ENCODE results near the gene NUMBL.
"Not testable (repeated sequence)": the region's sequence is repeated elsewhere in the genome, so short reads cannot be mapped to it uniquely, and the experiment has no call there.

The NUMBL gene

GRCh38 chr19:40690050-40690692 lies at the start of gene NUMBL:
TSS of gene NUMBL (minus strand) at chr19:40690651. CDS start at chr19:40690483, 168 bp downstream.
- DNase-seq, result no peak
- H3K27ac Mint-ChIP-seq, result peak within 1 kb of the TSS; percentile 97
- H3K27me3 Mint-ChIP-seq, result no peaks in the 10 kb centered on the region
- H3K4me1 Mint-ChIP-seq (ENCODE audit: low read depth), result peaks cover 11% of the 10 kb centered on the region
- H3K4me3 Mint-ChIP-seq, result peak within 1 kb of the TSS; percentile 86
- peaks cover 30% of the 10 kb centered on the region for H3K36me3 Mint-ChIP-seq (ENCODE audit: low read depth)
- H3K9me3 Mint-ChIP-seq, result no peaks in the 10 kb centered on the region

- Mint-ChIP-seq H3K27ac (no peak overlapping the region), H3K4me3 (no peak overlapping the region), H3K27me3 (no peaks in the 10 kb centered on the region), H3K4me1 (ENCODE audit: low read depth) (no peaks in the 10 kb centered on the region), H3K9me3 (no peaks in the 10 kb centered on the region), H3K36me3 (ENCODE audit: low read depth) (peaks cover 50% of the 10 kb centered on the region)
- no peak for DNase-seq
Measured at GRCh38 chr19:40739030-40739839, 48.8 kb upstream of the NUMBL start.

- Mint-ChIP-seq H3K9me3 (no peaks in the 10 kb centered on the region), H3K27me3 (no peaks in the 10 kb centered on the region), H3K4me1 (ENCODE audit: low read depth) (no peaks in the 10 kb centered on the region), H3K27ac (no peak overlapping the region), H3K4me3 (no peak overlapping the region), H3K36me3 (ENCODE audit: low read depth) (peaks cover 69% of the 10 kb centered on the region)
- no peak for DNase-seq
Measured at GRCh38 chr19:40737102-40737644, 46.7 kb upstream of the NUMBL start.

GRCh38 chr19:40736661-40737060 lies 46.2 kb upstream of the NUMBL start:
- Mint-ChIP-seq H3K36me3 (ENCODE audit: low read depth) (peaks cover 72% of the 10 kb centered on the region), H3K27ac (no peak overlapping the region), H3K4me1 (ENCODE audit: low read depth) (no peaks in the 10 kb centered on the region), H3K9me3 (no peaks in the 10 kb centered on the region), H3K27me3 (no peaks in the 10 kb centered on the region), H3K4me3 (no peak overlapping the region)
- no peak for DNase-seq

GRCh38 chr19:40735013-40735771 lies 44.7 kb upstream of the NUMBL start:
- DNase-seq, result no peak
- H3K4me1 Mint-ChIP-seq (ENCODE audit: low read depth), result no peaks in the 10 kb centered on the region
- no peak overlapping the region for H3K27ac Mint-ChIP-seq
- H3K36me3 Mint-ChIP-seq (ENCODE audit: low read depth), result peaks cover 84% of the 10 kb centered on the region
- no peaks in the 10 kb centered on the region for H3K27me3 Mint-ChIP-seq
- H3K9me3 Mint-ChIP-seq, result no peaks in the 10 kb centered on the region
- no peak overlapping the region for H3K4me3 Mint-ChIP-seq

- Mint-ChIP-seq H3K36me3 (ENCODE audit: low read depth) (peaks cover 83% of the 10 kb centered on the region), H3K27ac (no peak overlapping the region), H3K27me3 (no peaks in the 10 kb centered on the region), H3K4me3 (no peak overlapping the region), H3K9me3 (no peaks in the 10 kb centered on the region), H3K4me1 (ENCODE audit: low read depth) (no peaks in the 10 kb centered on the region)
- DNase-seq, result no peak
Measured at GRCh38 chr19:40733149-40733548, 42.7 kb upstream of the NUMBL start.

GRCh38 chr19:40732304-40732703 lies 41.9 kb upstream of the NUMBL start:
- DNase-seq; H3K27ac Mint-ChIP-seq; H3K27me3 Mint-ChIP-seq; H3K4me1 Mint-ChIP-seq (ENCODE audit: low read depth); H3K4me3 Mint-ChIP-seq; H3K9me3 Mint-ChIP-seq: not testable (repeated sequence)
- peaks cover 85% of the 10 kb centered on the region for H3K36me3 Mint-ChIP-seq (ENCODE audit: low read depth)

- H3K4me1 Mint-ChIP-seq (ENCODE audit: low read depth); DNase-seq; H3K4me3 Mint-ChIP-seq; H3K27me3 Mint-ChIP-seq; H3K27ac Mint-ChIP-seq; H3K9me3 Mint-ChIP-seq: not testable (repeated sequence)
- H3K36me3 Mint-ChIP-seq (ENCODE audit: low read depth), result peaks cover 83% of the 10 kb centered on the region
Measured at GRCh38 chr19:40730065-40730464, 39.6 kb upstream of the NUMBL start.

- Mint-ChIP-seq H3K27me3 (no peaks in the 10 kb centered on the region), H3K36me3 (ENCODE audit: low read depth) (peaks cover 76% of the 10 kb centered on the region), H3K27ac (no peak overlapping the region), H3K4me1 (ENCODE audit: low read depth) (peaks cover 33% of the 10 kb centered on the region), H3K9me3 (no peaks in the 10 kb centered on the region), H3K4me3 (no peak overlapping the region)
- no peak for DNase-seq
Measured at GRCh38 chr19:40726279-40726678, 35.8 kb upstream of the NUMBL start.

- peak overlapping the region; percentile 79 for H3K27ac Mint-ChIP-seq
Measured at GRCh38 chr19:40724855-40725254, 34.4 kb upstream of the NUMBL start.

GRCh38 chr19:40724315-40724714 lies 33.9 kb upstream of the NUMBL start:
- H3K4me1 Mint-ChIP-seq (ENCODE audit: low read depth), result peaks cover 52% of the 10 kb centered on the region
- DNase-seq, result no peak
- H3K27ac Mint-ChIP-seq, result peak overlapping the region; percentile 79
- peaks cover 69% of the 10 kb centered on the region for H3K36me3 Mint-ChIP-seq (ENCODE audit: low read depth)
- H3K4me3 Mint-ChIP-seq, result no peak overlapping the region
- no peaks in the 10 kb centered on the region for H3K9me3 Mint-ChIP-seq
- no peaks in the 10 kb centered on the region for H3K27me3 Mint-ChIP-seq

More at GRCh38 chr19:40724855-40725254, 34.4 kb upstream of the NUMBL start:
- Mint-ChIP-seq H3K27me3 (no peaks in the 10 kb centered on the region), H3K36me3 (ENCODE audit: low read depth) (peaks cover 71% of the 10 kb centered on the region), H3K9me3 (no peaks in the 10 kb centered on the region), H3K4me3 (no peak overlapping the region), H3K4me1 (ENCODE audit: low read depth) (peaks cover 47% of the 10 kb centered on the region)
- no peak for DNase-seq

GRCh38 chr19:40723661-40724254 lies 33.3 kb upstream of the NUMBL start:
- Mint-ChIP-seq H3K27me3 (no peaks in the 10 kb centered on the region), H3K9me3 (no peaks in the 10 kb centered on the region), H3K36me3 (ENCODE audit: low read depth) (peaks cover 65% of the 10 kb centered on the region), H3K27ac (peak overlapping the region; percentile 79), H3K4me3 (no peak overlapping the region), H3K4me1 (ENCODE audit: low read depth) (peaks cover 56% of the 10 kb centered on the region)
- DNase-seq, result no peak

GRCh38 chr19:40721936-40722661 lies 31.6 kb upstream of the NUMBL start:
- peaks cover 67% of the 10 kb centered on the region for H3K4me1 Mint-ChIP-seq (ENCODE audit: low read depth)
- H3K4me3 Mint-ChIP-seq, result no peak overlapping the region
- H3K27me3 Mint-ChIP-seq, result no peaks in the 10 kb centered on the region
- DNase-seq, result no peak
- peaks cover 54% of the 10 kb centered on the region for H3K36me3 Mint-ChIP-seq (ENCODE audit: low read depth)
- H3K9me3 Mint-ChIP-seq, result no peaks in the 10 kb centered on the region
- no peak overlapping the region for H3K27ac Mint-ChIP-seq

- Mint-ChIP-seq H3K27me3 (no peaks in the 10 kb centered on the region), H3K27ac (no peak overlapping the region), H3K9me3 (no peaks in the 10 kb centered on the region), H3K36me3 (ENCODE audit: low read depth) (peaks cover 50% of the 10 kb centered on the region), H3K4me1 (ENCODE audit: low read depth) (peaks cover 72% of the 10 kb centered on the region), H3K4me3 (peak overlapping the region; percentile 83)
- no peak for DNase-seq
Measured at GRCh38 chr19:40721140-40721486, 30.7 kb upstream of the NUMBL start.

Measured in activated T-cell treated with anti-CD3 and anti-CD28 coated beads, Interleukin-2, amount 50 U/mL, for 24 hours (primary cell).